ENCODE measurements around the gene SPX.

SPX gene

GRCh38 chr12:21566223-21566906, 40.3 kb downstream of the SPX start:
- Histone ChIP-seq H3K79me2 (ENCODE audit: insufficient read depth, low read length) (no peaks in the 10 kb centered on the region), H2AFZ (ENCODE audit: low read length) (no peak overlapping the region), H3K27me3 (ENCODE audit: insufficient read depth, low read length) (no peaks in the 10 kb centered on the region), H3K36me3 (ENCODE audit: insufficient read depth, low read length) (no peaks in the 10 kb centered on the region), H3K9me3 (ENCODE audit: low read length) (no peaks in the 10 kb centered on the region), H3K4me2 (ENCODE audit: low read length) (no peak overlapping the region), H4K20me1 (ENCODE audit: insufficient read depth, low read length) (no peaks in the 10 kb centered on the region), H3K9ac (ENCODE audit: low read length) (no peak overlapping the region), H3K27ac (ENCODE audit: low read depth, low read length, poor library complexity, severe bottlenecking) (no peak overlapping the region), H3F3A (ENCODE audit: insufficient read depth, low read length) (no peaks in the 10 kb centered on the region), H3K4me3 (ENCODE audit: low read depth, low read length, poor library complexity, severe bottlenecking) (no peak overlapping the region), H3K9me2 (ENCODE audit: low read depth, low read length) (no peaks in the 10 kb centered on the region), H3K4me1 (ENCODE audit: insufficient read depth, low read length, severe bottlenecking) (no peaks in the 10 kb centered on the region)
- TF ChIP-seq CTCF (IDR thresholded peaks at IDR 0.05; ENCODE audit: low read length), result no peak
- TF ChIP-seq EZH2 (IDR thresholded peaks at IDR 0.05; ENCODE audit: borderline replicate concordance, low read length), result no peak

- no peak for TF ChIP-seq EZH2 (IDR thresholded peaks at IDR 0.05; ENCODE audit: borderline replicate concordance, low read length)
- TF ChIP-seq CTCF (IDR thresholded peaks at IDR 0.05; ENCODE audit: low read length), result no peak
- H3K9me3 ChIP-seq (ENCODE audit: low read length), result no peaks in the 10 kb centered on the region
Observed at GRCh38 chr12:21566907-21567394, 40.9 kb downstream of the SPX start.

GRCh38 chr12:21568115-21568514, 42.0 kb downstream of the SPX start:
- no peak overlapping the region for H3K9ac ChIP-seq (ENCODE audit: low read length)
- H3K4me1 ChIP-seq (ENCODE audit: insufficient read depth, low read length, severe bottlenecking), result no peaks in the 10 kb centered on the region
- H4K20me1 ChIP-seq (ENCODE audit: insufficient read depth, low read length), result no peaks in the 10 kb centered on the region
- no peak overlapping the region for H3K4me3 ChIP-seq (ENCODE audit: low read depth, low read length, poor library complexity, severe bottlenecking)
- no peaks in the 10 kb centered on the region for H3K9me3 ChIP-seq (ENCODE audit: low read length)
- H3K4me2 ChIP-seq (ENCODE audit: low read length), result no peak overlapping the region
- TF ChIP-seq EZH2 (IDR thresholded peaks at IDR 0.05; ENCODE audit: borderline replicate concordance, low read length) (no peak), CTCF (IDR thresholded peaks at IDR 0.05; ENCODE audit: low read length) (no peak)
- H3K27me3 ChIP-seq (ENCODE audit: insufficient read depth, low read length), result no peaks in the 10 kb centered on the region
- H3F3A ChIP-seq (ENCODE audit: insufficient read depth, low read length), result no peaks in the 10 kb centered on the region
- no peaks in the 10 kb centered on the region for H3K9me2 ChIP-seq (ENCODE audit: low read depth, low read length)
- H3K36me3 ChIP-seq (ENCODE audit: insufficient read depth, low read length), result no peaks in the 10 kb centered on the region
- no peak overlapping the region for H2AFZ ChIP-seq (ENCODE audit: low read length)
- no peaks in the 10 kb centered on the region for H3K79me2 ChIP-seq (ENCODE audit: insufficient read depth, low read length)
- H3K27ac ChIP-seq (ENCODE audit: low read depth, low read length, poor library complexity, severe bottlenecking), result no peak overlapping the region

More at GRCh38 chr12:21566907-21567394, 40.9 kb downstream of the SPX start:
- Histone ChIP-seq H4K20me1 (ENCODE audit: insufficient read depth, low read length) (no peaks in the 10 kb centered on the region), H3K9me2 (ENCODE audit: low read depth, low read length) (no peaks in the 10 kb centered on the region), H3K4me3 (ENCODE audit: low read depth, low read length, poor library complexity, severe bottlenecking) (no peak overlapping the region), H3F3A (ENCODE audit: insufficient read depth, low read length) (no peaks in the 10 kb centered on the region), H3K4me1 (ENCODE audit: insufficient read depth, low read length, severe bottlenecking) (no peaks in the 10 kb centered on the region), H2AFZ (ENCODE audit: low read length) (no peak overlapping the region), H3K36me3 (ENCODE audit: insufficient read depth, low read length) (no peaks in the 10 kb centered on the region), H3K27me3 (ENCODE audit: insufficient read depth, low read length) (no peaks in the 10 kb centered on the region), H3K27ac (ENCODE audit: low read depth, low read length, poor library complexity, severe bottlenecking) (no peak overlapping the region), H3K4me2 (ENCODE audit: low read length) (no peak overlapping the region), H3K9ac (ENCODE audit: low read length) (no peak overlapping the region), H3K79me2 (ENCODE audit: insufficient read depth, low read length) (no peaks in the 10 kb centered on the region)
